Measurements from ENCODE around the gene KIAA1549.
"Not testable (repeated sequence)": the region's sequence is repeated elsewhere in the genome, so short reads cannot be mapped to it uniquely, and the experiment has no call there.

KIAA1549 gene

GRCh38 chr7:138951953-138952352 is 29.2 kb downstream of the KIAA1549 start:
- in situ Hi-C loops (cut with HindIII; ENCODE audit: low pct_ligation_motif_present, low pct_unique_long_range_greater_than_20kb, low sequenced_read_pairs) = no loop called here

GRCh38 chr7:138949421-138950088 is 31.6 kb downstream of the KIAA1549 start:
- in situ Hi-C loops (cut with HindIII; ENCODE audit: low pct_ligation_motif_present, low pct_unique_long_range_greater_than_20kb, low sequenced_read_pairs) = no loop called here

More at GRCh38 chr7:138951953-138952352, 29.2 kb downstream of the KIAA1549 start:
- peak; percentile 57 for DNase-seq

GRCh38 chr7:138948403-138948802 is 32.8 kb downstream of the KIAA1549 start:
- no peak for DNase-seq
- in situ Hi-C loops (cut with HindIII; ENCODE audit: low pct_ligation_motif_present, low pct_unique_long_range_greater_than_20kb, low sequenced_read_pairs) = no loop called here

More at GRCh38 chr7:138949421-138950088, 31.6 kb downstream of the KIAA1549 start:
- no peak for DNase-seq

GRCh38 chr7:138945821-138946220 is 35.4 kb downstream of the KIAA1549 start:
- DNase-seq = no peak

GRCh38 chr7:138945154-138945553 is 36.0 kb downstream of the KIAA1549 start:
- in situ Hi-C loops (cut with HindIII; ENCODE audit: low pct_ligation_motif_present, low pct_unique_long_range_greater_than_20kb, low sequenced_read_pairs) = no loop called here

More at GRCh38 chr7:138945821-138946220, 35.4 kb downstream of the KIAA1549 start:
- in situ Hi-C loops (cut with HindIII; ENCODE audit: low pct_ligation_motif_present, low pct_unique_long_range_greater_than_20kb, low sequenced_read_pairs) = no loop called here

GRCh38 chr7:138944592-138944991 is 36.6 kb downstream of the KIAA1549 start:
- no peak for DNase-seq
- in situ Hi-C loops (cut with HindIII; ENCODE audit: low pct_ligation_motif_present, low pct_unique_long_range_greater_than_20kb, low sequenced_read_pairs) = no loop called here

More at GRCh38 chr7:138945154-138945553, 36.0 kb downstream of the KIAA1549 start:
- DNase-seq = no peak

GRCh38 chr7:138943061-138943460 is 38.1 kb downstream of the KIAA1549 start:
- no peak for DNase-seq
- in situ Hi-C loops (cut with HindIII; ENCODE audit: low pct_ligation_motif_present, low pct_unique_long_range_greater_than_20kb, low sequenced_read_pairs) = no loop called here

GRCh38 chr7:138941545-138941944 is 39.6 kb downstream of the KIAA1549 start:
- in situ Hi-C loops (cut with HindIII; ENCODE audit: low pct_ligation_motif_present, low pct_unique_long_range_greater_than_20kb, low sequenced_read_pairs) = no loop called here
- DNase-seq = no peak

- in situ Hi-C loops (cut with HindIII; ENCODE audit: low pct_ligation_motif_present, low pct_unique_long_range_greater_than_20kb, low sequenced_read_pairs); DNase-seq: not testable (repeated sequence)
Measured at GRCh38 chr7:138940602-138941001, 40.6 kb downstream of the KIAA1549 start.

- DNase-seq = no peak
- in situ Hi-C loops (cut with HindIII; ENCODE audit: low pct_ligation_motif_present, low pct_unique_long_range_greater_than_20kb, low sequenced_read_pairs) = no loop called here
Measured at GRCh38 chr7:138937484-138937883, 43.7 kb downstream of the KIAA1549 start.

- in situ Hi-C loops (cut with HindIII; ENCODE audit: low pct_ligation_motif_present, low pct_unique_long_range_greater_than_20kb, low sequenced_read_pairs) = no loop called here
- peak; percentile 73 for DNase-seq
Measured at GRCh38 chr7:138935465-138936011, 45.7 kb downstream of the KIAA1549 start.

GRCh38 chr7:138934861-138935260 is 46.3 kb downstream of the KIAA1549 start:
- peak; percentile 9 for DNase-seq
- in situ Hi-C loops (cut with HindIII; ENCODE audit: low pct_ligation_motif_present, low pct_unique_long_range_greater_than_20kb, low sequenced_read_pairs) = no loop called here

- DNase-seq = no peak
- in situ Hi-C loops (cut with HindIII; ENCODE audit: low pct_ligation_motif_present, low pct_unique_long_range_greater_than_20kb, low sequenced_read_pairs) = no loop called here
Measured at GRCh38 chr7:138934367-138934766, 46.8 kb downstream of the KIAA1549 start.

- in situ Hi-C loops (cut with HindIII; ENCODE audit: low pct_ligation_motif_present, low pct_unique_long_range_greater_than_20kb, low sequenced_read_pairs) = no loop called here
- no peak for DNase-seq
Measured at GRCh38 chr7:138932870-138933269, 48.3 kb downstream of the KIAA1549 start.

- DNase-seq = no peak
- in situ Hi-C loops (cut with HindIII; ENCODE audit: low pct_ligation_motif_present, low pct_unique_long_range_greater_than_20kb, low sequenced_read_pairs) = no loop called here
Measured at GRCh38 chr7:138932427-138932826, 48.8 kb downstream of the KIAA1549 start.

- DNase-seq = no peak
- in situ Hi-C loops (cut with HindIII; ENCODE audit: low pct_ligation_motif_present, low pct_unique_long_range_greater_than_20kb, low sequenced_read_pairs) = no loop called here
Measured at GRCh38 chr7:138929969-138930368, 51.2 kb downstream of the KIAA1549 start.

GRCh38 chr7:138926241-138926612 is 55.0 kb downstream of the KIAA1549 start:
- in situ Hi-C loops (cut with HindIII; ENCODE audit: low pct_ligation_motif_present, low pct_unique_long_range_greater_than_20kb, low sequenced_read_pairs) = no loop called here
- DNase-seq = no peak

GRCh38 chr7:138924501-138925225 is 56.5 kb downstream of the KIAA1549 start:
- in situ Hi-C loops (cut with HindIII; ENCODE audit: low pct_ligation_motif_present, low pct_unique_long_range_greater_than_20kb, low sequenced_read_pairs) = no loop called here
- no peak for DNase-seq

GRCh38 chr7:138921277-138921676 is 59.9 kb downstream of the KIAA1549 start:
- in situ Hi-C loops (cut with HindIII; ENCODE audit: low pct_ligation_motif_present, low pct_unique_long_range_greater_than_20kb, low sequenced_read_pairs) = no loop called here
- DNase-seq = no peak

GRCh38 chr7:138919911-138920310 is 61.3 kb downstream of the KIAA1549 start:
- DNase-seq = no peak
- in situ Hi-C loops (cut with HindIII; ENCODE audit: low pct_ligation_motif_present, low pct_unique_long_range_greater_than_20kb, low sequenced_read_pairs) = no loop called here
